Measurements from ENCODE around the gene CCDC190. TPM values are rescaled to one million over a fixed set of nuclear protein-coding genes. Genes with fewer than 3 reads are reported as not detected.

CCDC190 gene
- total RNA-seq, 1 experiment from 2014 or later, result not detected

DNA sequence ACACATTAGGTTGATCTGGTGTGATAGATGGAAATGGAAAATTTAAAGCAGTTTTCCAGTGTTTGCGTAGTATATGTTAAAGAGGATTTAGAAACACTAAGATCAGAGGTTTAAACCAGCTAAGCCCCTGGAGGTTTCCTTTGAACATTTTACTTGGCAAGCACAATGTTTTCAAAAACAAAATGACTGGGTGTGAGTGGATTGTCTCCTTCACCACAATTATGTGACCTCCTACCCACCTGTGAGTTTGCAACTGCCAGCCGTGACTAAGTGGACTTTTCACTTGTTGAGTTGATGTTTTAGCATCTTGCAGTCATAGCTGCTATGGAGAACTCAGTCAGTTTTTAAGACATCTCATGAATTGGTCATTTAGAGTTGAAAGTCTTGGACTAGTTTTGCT lies 4.7 kb downstream of the CCDC190 start:
- intact Hi-C loops (cut with micrococcal nuclease; ENCODE audit: unreplicated experiment), result loop anchor here (1.0 to 5.0 kb wide), 2 partner anchors 51 to 179 kb away; no protein-coding TSS in a partner anchor
- Histone ChIP-seq H3K4me3 (no peak overlapping the region), H3F3A (ENCODE audit: insufficient read depth, low read depth) (no peaks in the 10 kb centered on the region), H3K4me2 (peak overlapping the region; percentile 9), H3K27me3 (ENCODE audit: insufficient read depth, low read depth) (no peaks in the 10 kb centered on the region), H3K36me3 (ENCODE audit: low read depth) (no peaks in the 10 kb centered on the region), H3K79me2 (ENCODE audit: low read depth) (no peaks in the 10 kb centered on the region), H3K9me3 (ENCODE audit: insufficient read depth, low read depth) (peaks cover 3% of the 10 kb centered on the region; the same call in 1 of the 2 replicates), H4K20me1 (ENCODE audit: insufficient read depth) (no peaks in the 10 kb centered on the region), H3K27ac (peak overlapping the region; percentile 52), H3K9me2 (ENCODE audit: insufficient read depth) (no peaks in the 10 kb centered on the region), H2AFZ (peak overlapping the region; percentile 49; the same call in 1 of the 2 replicates), H3K4me1 (replicated peaks; ENCODE audit: insufficient read depth) (peaks cover 28% of the 10 kb centered on the region)
- no peak for TF ChIP-seq EZH2 (IDR thresholded peaks at IDR 0.05; ENCODE audit: low read depth)
- TF ChIP-seq, protein P1, sequence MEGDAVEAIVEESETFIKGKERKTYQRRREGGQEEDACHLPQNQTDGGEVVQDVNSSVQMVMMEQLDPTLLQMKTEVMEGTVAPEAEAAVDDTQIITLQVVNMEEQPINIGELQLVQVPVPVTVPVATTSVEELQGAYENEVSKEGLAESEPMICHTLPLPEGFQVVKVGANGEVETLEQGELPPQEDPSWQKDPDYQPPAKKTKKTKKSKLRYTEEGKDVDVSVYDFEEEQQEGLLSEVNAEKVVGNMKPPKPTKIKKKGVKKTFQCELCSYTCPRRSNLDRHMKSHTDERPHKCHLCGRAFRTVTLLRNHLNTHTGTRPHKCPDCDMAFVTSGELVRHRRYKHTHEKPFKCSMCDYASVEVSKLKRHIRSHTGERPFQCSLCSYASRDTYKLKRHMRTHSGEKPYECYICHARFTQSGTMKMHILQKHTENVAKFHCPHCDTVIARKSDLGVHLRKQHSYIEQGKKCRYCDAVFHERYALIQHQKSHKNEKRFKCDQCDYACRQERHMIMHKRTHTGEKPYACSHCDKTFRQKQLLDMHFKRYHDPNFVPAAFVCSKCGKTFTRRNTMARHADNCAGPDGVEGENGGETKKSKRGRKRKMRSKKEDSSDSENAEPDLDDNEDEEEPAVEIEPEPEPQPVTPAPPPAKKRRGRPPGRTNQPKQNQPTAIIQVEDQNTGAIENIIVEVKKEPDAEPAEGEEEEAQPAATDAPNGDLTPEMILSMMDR (conservative IDR thresholded peaks at IDR 0.05), result no peak
- ChIA-PET POLR2A (ENCODE audit: unreplicated experiment) (no interaction called here), CTCF (interaction anchor here (1.0 kb wide), 1 partner anchor 8 kb away, joined by 3 read pairs; no protein-coding TSS in a partner anchor)
- TSS peak; percentile 85 for BruUV-seq (replicated peaks)
- DNase-seq, result peak; percentile 52 to 74

DNA sequence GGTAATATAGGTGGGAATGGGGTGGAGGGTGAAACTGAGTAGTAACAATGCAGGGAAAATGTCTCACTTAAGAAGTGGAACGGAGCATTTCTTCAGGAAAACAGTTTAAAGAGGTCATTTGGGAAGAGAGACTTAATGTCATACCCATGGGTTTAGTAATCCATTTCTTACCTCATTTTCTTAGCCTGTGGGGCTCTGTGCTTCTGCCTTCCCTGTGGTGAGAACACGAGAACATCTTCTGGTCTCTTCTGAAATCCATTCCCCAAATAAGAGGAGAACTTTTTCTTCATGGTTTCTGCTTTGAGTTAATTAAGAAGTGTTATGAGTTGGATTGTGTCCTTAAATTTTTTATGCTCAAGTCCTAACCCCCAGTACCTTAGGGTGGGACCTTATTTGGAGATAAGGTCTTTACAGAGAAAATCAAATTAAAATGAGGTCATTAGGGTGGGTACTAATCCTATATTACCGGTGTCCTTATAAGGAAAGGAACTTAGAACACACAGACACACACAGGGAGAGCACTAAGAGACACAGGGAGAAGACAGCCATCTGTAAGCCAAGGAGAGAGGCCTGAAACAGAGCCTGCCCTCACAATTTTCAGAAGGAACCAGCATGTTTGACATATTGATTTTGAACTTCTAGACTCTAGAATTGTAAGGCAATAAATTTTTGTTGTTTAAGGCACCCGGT lies 5.4 kb downstream of the CCDC190 start:
- ChIA-PET POLR2A (ENCODE audit: unreplicated experiment) (no interaction called here), CTCF (interaction anchor here (1.0 kb wide), 1 partner anchor 7 kb away, joined by 3 read pairs; no protein-coding TSS in a partner anchor)
- BruUV-seq (replicated peaks), result no TSS peak
- Histone ChIP-seq H3K27ac (peak overlapping the region; percentile 52), H3K4me3 (no peak overlapping the region), H3K36me3 (ENCODE audit: low read depth) (no peaks in the 10 kb centered on the region), H3K79me2 (ENCODE audit: low read depth) (no peaks in the 10 kb centered on the region), H3K4me2 (peak overlapping the region; percentile 9), H3K27me3 (ENCODE audit: insufficient read depth, low read depth) (no peaks in the 10 kb centered on the region), H3K4me1 (replicated peaks; ENCODE audit: insufficient read depth) (peaks cover 28% of the 10 kb centered on the region), H3K9me3 (ENCODE audit: insufficient read depth, low read depth) (peaks cover 3% of the 10 kb centered on the region; the same call in 1 of the 2 replicates), H3K9me2 (ENCODE audit: insufficient read depth) (no peaks in the 10 kb centered on the region), H3F3A (ENCODE audit: insufficient read depth, low read depth) (no peaks in the 10 kb centered on the region), H2AFZ (peak overlapping the region; percentile 49; the same call in 1 of the 2 replicates), H4K20me1 (ENCODE audit: insufficient read depth) (no peaks in the 10 kb centered on the region)
- no peak for DNase-seq
- TF ChIP-seq, protein P1 (conservative IDR thresholded peaks at IDR 0.05), result no peak
- TF ChIP-seq EZH2 (IDR thresholded peaks at IDR 0.05; ENCODE audit: low read depth), result no peak
- intact Hi-C loops (cut with micrococcal nuclease; ENCODE audit: unreplicated experiment), result loop anchor here (1.0 to 5.0 kb wide), 2 partner anchors 52 to 180 kb away; no protein-coding TSS in a partner anchor

DNA sequence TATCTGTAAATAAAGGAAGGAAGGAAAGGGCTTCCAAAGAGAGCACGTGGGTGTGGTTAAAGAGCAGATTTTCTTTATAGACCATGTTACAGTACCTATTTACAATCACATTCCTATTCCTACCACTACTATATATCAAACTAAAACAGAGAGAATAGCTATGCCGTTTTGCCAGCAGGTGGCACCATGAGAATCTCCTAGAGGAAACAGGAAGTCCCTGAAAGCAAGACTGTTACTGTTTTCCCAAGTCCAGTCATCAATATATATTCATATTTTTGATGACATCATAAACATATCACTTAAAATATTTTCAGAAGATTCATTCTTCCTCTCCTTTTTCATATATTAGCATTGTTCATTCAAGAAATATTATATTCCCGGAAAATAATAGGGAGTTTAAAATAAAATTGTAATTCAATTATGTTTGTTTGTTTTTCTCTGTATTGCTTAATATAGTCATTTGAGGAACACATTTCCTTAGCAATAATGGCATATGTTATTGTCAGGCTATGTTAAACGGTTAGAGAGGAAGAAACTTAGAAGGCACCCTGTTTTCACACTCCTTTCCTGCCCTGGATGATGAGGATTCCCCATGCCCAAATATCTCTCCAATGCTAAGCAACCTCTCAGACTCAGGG lies 6.6 kb downstream of the CCDC190 start:
- Histone ChIP-seq H3K4me3 (no peak overlapping the region), H4K20me1 (ENCODE audit: insufficient read depth) (no peaks in the 10 kb centered on the region), H3K27ac (no peak overlapping the region), H3K79me2 (ENCODE audit: low read depth) (no peaks in the 10 kb centered on the region), H3K9me3 (ENCODE audit: insufficient read depth, low read depth) (peaks cover 3% of the 10 kb centered on the region; the same call in 1 of the 2 replicates), H2AFZ (no peak overlapping the region), H3K4me2 (no peak overlapping the region), H3F3A (ENCODE audit: insufficient read depth, low read depth) (no peaks in the 10 kb centered on the region), H3K36me3 (ENCODE audit: low read depth) (no peaks in the 10 kb centered on the region), H3K9me2 (ENCODE audit: insufficient read depth) (no peaks in the 10 kb centered on the region), H3K27me3 (ENCODE audit: insufficient read depth, low read depth) (no peaks in the 10 kb centered on the region), H3K4me1 (replicated peaks; ENCODE audit: insufficient read depth) (peaks cover 28% of the 10 kb centered on the region)
- peak; percentile 60 to 68 for DNase-seq
- no peak for TF ChIP-seq EZH2 (IDR thresholded peaks at IDR 0.05; ENCODE audit: low read depth)
- TF ChIP-seq, protein P1 (conservative IDR thresholded peaks at IDR 0.05), result peak; percentile 82
- POLR2A ChIA-PET (ENCODE audit: unreplicated experiment), result no interaction called here
- intact Hi-C loops (cut with micrococcal nuclease; ENCODE audit: unreplicated experiment), result loop anchor here (1.0 kb wide), 2 partner anchors 321 to 461 kb away; no protein-coding TSS in a partner anchor
- no TSS peak for BruUV-seq (replicated peaks)
- CTCF ChIA-PET, result interaction anchor here (0.6 to 1.9 kb wide), 4 partner anchors 217 to 468 kb away, joined by 3 to 14 read pairs (median 9); no protein-coding TSS in a partner anchor

Data from PC-9 (cell line).